B cell (primary cell): ENCODE results near the gene EXOC7. TPM values are rescaled to one million over a fixed set of nuclear protein-coding genes. Genes with fewer than 3 reads are reported as not detected.

ENCODE experiments used
- polyA plus RNA-seq: library from polyadenylated mRNA; depleted of rRNA; stranded (reverse); fragments of >200 nt; gene quantifications from 2 replicates; pipeline ENCODE4 v1.2.3, GENCODE V29; 2012
- small RNA-seq: library from RNA; depleted of rRNA; stranded (forward); fragments of <200 nt; gene quantifications from one replicate; pipeline ENCODE3, GENCODE V24; 2012; ENCODE audit warnings: low replicate concordance, low read depth; ENCODE audit not compliant: insufficient read length
- total RNA-seq, 2 donors: library from RNA; stranded (reverse); fragments of 120-200 nt in 1 of 2; gene quantifications; 1 replicate in 1 of 2; 2 replicates in 1 of 2; pipeline versions ENCODE4 v1.2.3 to v1.2.4, GENCODE V29; 2013 to 2022

Gene EXOC7
- total and polyA plus RNA-seq, 2 donors (not counting 1 experiment from before 2014, with no cell fraction given): 105 to 194 TPM

Small RNA genes lying within 50 kb of the gene (small RNA-seq; reads per million reads assigned to genes)
- not detected for gene MIR6868

Other genes with a start within 250 kb of the EXOC7 start
- 132 and 140 TPM in 2 replicates for gene WBP2, start 248.5 kb downstream of the EXOC7 start, total RNA-seq
- 82.0 and 88.6 TPM in 2 replicates for gene WBP2, start 248.5 kb downstream of the EXOC7 start, polyA plus RNA-seq
- 5.3 and 6.4 TPM in 2 replicates for gene TRIM47, start 225.2 kb downstream of the EXOC7 start, total RNA-seq
- gene TRIM47, start 225.2 kb downstream of the EXOC7 start, polyA plus RNA-seq: 2.3 and 8.3 TPM in 2 replicates
- gene TRIM65, start 206.8 kb downstream of the EXOC7 start, total RNA-seq: 39.2 and 40.7 TPM in 2 replicates
- 16.8 and 18.0 TPM in 2 replicates for gene TRIM65, start 206.8 kb downstream of the EXOC7 start, polyA plus RNA-seq
- gene MRPL38, start 198.9 kb downstream of the EXOC7 start, total RNA-seq: 127 and 139 TPM in 2 replicates
- 100 and 126 TPM in 2 replicates for gene MRPL38, start 198.9 kb downstream of the EXOC7 start, polyA plus RNA-seq
- gene FBF1, start 162.7 kb downstream of the EXOC7 start, total RNA-seq: 27.0 and 31.5 TPM in 2 replicates
- 18.3 and 21.6 TPM in 2 replicates for gene FBF1, start 162.7 kb downstream of the EXOC7 start, polyA plus RNA-seq
- 31.2 and 38.8 TPM in 2 replicates for gene ACOX1, start 124.6 kb downstream of the EXOC7 start, total RNA-seq
- 6.6 and 7.3 TPM in 2 replicates for gene ACOX1, start 124.6 kb downstream of the EXOC7 start, polyA plus RNA-seq
- 19.8 and 25.5 TPM in 2 replicates for gene TEN1, start 124.5 kb downstream of the EXOC7 start, total RNA-seq
- gene TEN1, start 124.5 kb downstream of the EXOC7 start, polyA plus RNA-seq: 25.2 and 34.5 TPM in 2 replicates
- 13.2 and 15.0 TPM in 2 replicates for gene CDK3, start 102.9 kb downstream of the EXOC7 start, total RNA-seq
- gene CDK3, start 102.9 kb downstream of the EXOC7 start, polyA plus RNA-seq: 20.5 and 21.4 TPM in 2 replicates
- not detected in 2 replicates for gene EVPL, start 76.5 kb downstream of the EXOC7 start, total RNA-seq
- not detected in 2 replicates for gene EVPL, start 76.5 kb downstream of the EXOC7 start, polyA plus RNA-seq
- gene SRP68, start 31.3 kb downstream of the EXOC7 start, total RNA-seq: 75.4 and 82.3 TPM in 2 replicates
- 29.6 and 36.3 TPM in 2 replicates for gene SRP68, start 31.3 kb downstream of the EXOC7 start, polyA plus RNA-seq
- gene GALR2, start 29.0 kb downstream of the EXOC7 start, total RNA-seq: 0.42 TPM in 1 of 2 replicates, not detected in the other
- gene GALR2, start 29.0 kb downstream of the EXOC7 start, polyA plus RNA-seq: 1.2 and 2.0 TPM in 2 replicates
- gene ZACN, start 24.6 kb downstream of the EXOC7 start, total RNA-seq: 0.37 and 0.53 TPM in 2 replicates
- gene ZACN, start 24.6 kb downstream of the EXOC7 start, polyA plus RNA-seq: 0.35 and 0.45 TPM in 2 replicates
- 0.12 and 0.20 TPM in 2 replicates for gene FOXJ1, start 37.5 kb upstream of the EXOC7 start, total RNA-seq
- gene FOXJ1, start 37.5 kb upstream of the EXOC7 start, polyA plus RNA-seq: 0.53 and 1.0 TPM in 2 replicates
- 1.2 and 1.4 TPM in 2 replicates for gene RNF157, start 136.7 kb upstream of the EXOC7 start, total RNA-seq
- 0.54 and 0.84 TPM in 2 replicates for gene RNF157, start 136.7 kb upstream of the EXOC7 start, polyA plus RNA-seq
- 78.9 and 84.8 TPM in 2 replicates for gene UBALD2, start 161.6 kb upstream of the EXOC7 start, total RNA-seq
- gene UBALD2, start 161.6 kb upstream of the EXOC7 start, polyA plus RNA-seq: 155 and 252 TPM in 2 replicates
- gene QRICH2, start 204.5 kb upstream of the EXOC7 start, total RNA-seq: 4.2 and 4.4 TPM in 2 replicates
- gene QRICH2, start 204.5 kb upstream of the EXOC7 start, polyA plus RNA-seq: 3.1 and 4.5 TPM in 2 replicates